Measurements from ENCODE around the gene SNTG2.

The SNTG2 gene

DNA sequence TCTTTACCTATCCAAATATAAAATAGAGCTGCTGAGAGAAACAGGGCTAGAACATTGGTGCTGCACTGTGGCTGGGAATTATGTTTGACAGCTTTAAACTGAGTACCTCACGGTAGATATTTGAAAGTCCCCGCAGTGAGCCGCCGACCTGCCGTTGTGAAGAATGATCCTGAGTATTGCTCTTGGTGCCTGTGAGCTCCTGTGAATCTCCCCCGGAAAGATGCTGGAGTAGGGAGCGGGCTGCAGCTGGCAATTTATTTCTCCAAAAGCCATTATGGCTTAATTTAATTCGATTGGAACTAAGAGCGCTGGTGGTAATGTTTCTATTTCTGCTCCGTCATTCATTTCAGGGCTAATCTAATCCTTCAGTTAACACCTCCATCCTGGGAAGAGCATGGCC lies 333.2 kb downstream of the SNTG2 start:
- DNase-seq (ENCODE audit: low read depth), result no peak
- H3K4me3 ChIP-seq (ENCODE audit: low read length), result no peak overlapping the region
- TF ChIP-seq, protein P1, sequence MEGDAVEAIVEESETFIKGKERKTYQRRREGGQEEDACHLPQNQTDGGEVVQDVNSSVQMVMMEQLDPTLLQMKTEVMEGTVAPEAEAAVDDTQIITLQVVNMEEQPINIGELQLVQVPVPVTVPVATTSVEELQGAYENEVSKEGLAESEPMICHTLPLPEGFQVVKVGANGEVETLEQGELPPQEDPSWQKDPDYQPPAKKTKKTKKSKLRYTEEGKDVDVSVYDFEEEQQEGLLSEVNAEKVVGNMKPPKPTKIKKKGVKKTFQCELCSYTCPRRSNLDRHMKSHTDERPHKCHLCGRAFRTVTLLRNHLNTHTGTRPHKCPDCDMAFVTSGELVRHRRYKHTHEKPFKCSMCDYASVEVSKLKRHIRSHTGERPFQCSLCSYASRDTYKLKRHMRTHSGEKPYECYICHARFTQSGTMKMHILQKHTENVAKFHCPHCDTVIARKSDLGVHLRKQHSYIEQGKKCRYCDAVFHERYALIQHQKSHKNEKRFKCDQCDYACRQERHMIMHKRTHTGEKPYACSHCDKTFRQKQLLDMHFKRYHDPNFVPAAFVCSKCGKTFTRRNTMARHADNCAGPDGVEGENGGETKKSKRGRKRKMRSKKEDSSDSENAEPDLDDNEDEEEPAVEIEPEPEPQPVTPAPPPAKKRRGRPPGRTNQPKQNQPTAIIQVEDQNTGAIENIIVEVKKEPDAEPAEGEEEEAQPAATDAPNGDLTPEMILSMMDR (IDR thresholded peaks at IDR 0.05; ENCODE audit: insufficient read depth, low read depth, low read length, missing control alignments), result no peak

DNA sequence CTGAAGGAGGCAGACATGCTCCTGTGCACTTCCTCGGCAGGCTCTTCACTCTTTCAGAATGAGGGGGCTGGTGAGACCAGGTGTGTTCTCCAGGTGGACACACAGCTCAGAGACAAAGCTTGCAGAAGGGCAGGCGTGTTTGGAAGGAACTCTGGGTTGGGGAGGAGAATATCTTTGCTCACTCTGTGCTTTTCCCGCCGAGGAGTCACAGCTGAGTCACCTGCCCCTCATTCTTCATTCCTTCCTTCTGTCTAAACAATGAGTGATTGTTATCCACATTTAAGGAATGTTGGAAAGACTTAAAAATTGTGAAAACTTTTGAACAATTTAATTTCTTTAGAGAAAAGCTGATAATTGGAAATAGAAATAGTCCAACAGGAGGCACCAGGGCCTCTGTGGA lies 336.3 kb downstream of the SNTG2 start:
- TF ChIP-seq, protein P1 (IDR thresholded peaks at IDR 0.05; ENCODE audit: insufficient read depth, low read depth, low read length, missing control alignments), result no peak
- H3K4me3 ChIP-seq (ENCODE audit: low read length), result no peak overlapping the region

DNA sequence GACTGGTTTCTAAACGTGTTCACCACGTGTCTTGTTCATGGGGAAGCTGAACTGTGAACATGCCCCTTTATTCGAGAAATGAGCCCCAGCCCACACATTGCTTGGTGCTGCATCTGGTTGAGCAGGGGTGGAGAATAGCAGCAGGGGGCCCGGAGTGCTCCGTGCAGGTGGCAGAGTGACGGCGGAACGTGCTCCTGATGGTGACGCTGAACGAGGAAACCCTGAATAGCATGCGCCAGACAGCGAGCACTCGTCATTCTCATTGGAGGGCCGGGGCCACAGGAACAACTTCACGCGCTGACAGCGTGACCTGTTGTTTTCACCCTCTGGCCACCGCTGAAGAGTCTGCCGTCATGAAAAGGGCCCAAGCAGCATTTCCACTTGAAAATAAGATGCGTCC lies 336.8 kb downstream of the SNTG2 start:
- H3K4me3 ChIP-seq (ENCODE audit: low read length), result no peak overlapping the region
- DNase-seq (ENCODE audit: low read depth), result no peak
- TF ChIP-seq, protein P1 (IDR thresholded peaks at IDR 0.05; ENCODE audit: insufficient read depth, low read depth, low read length, missing control alignments), result no peak

More for the DNA sequence above, 336.3 kb downstream of the SNTG2 start:
- DNase-seq (ENCODE audit: low read depth), result no peak

DNA sequence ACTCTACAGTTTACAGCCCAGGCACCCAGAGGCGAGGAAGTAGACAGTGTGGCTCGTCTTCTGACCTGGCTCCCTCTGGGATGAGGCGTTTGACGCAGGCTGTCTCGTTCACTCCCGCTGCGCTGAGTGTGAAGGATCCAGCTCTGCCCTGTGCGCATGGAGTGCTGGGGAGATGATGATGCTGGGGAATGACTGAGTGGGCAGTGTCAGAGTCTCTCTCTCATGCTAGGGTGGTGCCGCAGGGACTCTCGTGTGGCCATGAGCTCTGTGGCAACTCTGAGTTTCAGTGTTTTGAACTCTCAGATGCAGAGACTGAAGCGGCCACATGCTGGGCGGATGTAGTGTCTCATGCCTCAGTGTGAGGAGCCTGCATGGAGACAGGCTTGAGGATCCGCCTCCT lies 344.3 kb downstream of the SNTG2 start:
- no peak overlapping the region for H3K4me3 ChIP-seq (ENCODE audit: low read length)
- DNase-seq (ENCODE audit: low read depth), result no peak
- TF ChIP-seq, protein P1 (IDR thresholded peaks at IDR 0.05; ENCODE audit: insufficient read depth, low read depth, low read length, missing control alignments), result no peak

DNA sequence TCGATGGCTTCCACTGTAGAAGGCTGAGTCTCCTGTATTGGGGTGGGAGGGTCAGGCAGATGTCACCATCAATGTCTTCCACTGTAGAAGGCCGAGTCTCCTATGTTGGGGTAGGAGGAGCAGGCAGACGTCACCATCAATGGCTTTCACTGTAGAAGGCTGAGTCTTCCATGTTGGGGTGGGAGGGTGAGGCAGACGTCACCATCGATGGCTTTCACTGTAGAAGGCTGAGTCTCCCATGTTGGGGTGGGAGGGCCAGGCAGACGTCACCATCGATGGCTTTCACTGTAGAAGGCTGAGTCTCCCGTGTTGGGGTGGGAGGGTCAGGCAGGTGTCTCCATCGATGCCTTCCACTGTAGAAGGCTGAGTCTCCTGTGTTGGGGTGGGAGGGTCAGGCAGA lies 345.1 kb downstream of the SNTG2 start:
- H3K4me3 ChIP-seq (ENCODE audit: low read length), result no peak overlapping the region
- TF ChIP-seq, protein P1 (IDR thresholded peaks at IDR 0.05; ENCODE audit: insufficient read depth, low read depth, low read length, missing control alignments), result no peak

DNA sequence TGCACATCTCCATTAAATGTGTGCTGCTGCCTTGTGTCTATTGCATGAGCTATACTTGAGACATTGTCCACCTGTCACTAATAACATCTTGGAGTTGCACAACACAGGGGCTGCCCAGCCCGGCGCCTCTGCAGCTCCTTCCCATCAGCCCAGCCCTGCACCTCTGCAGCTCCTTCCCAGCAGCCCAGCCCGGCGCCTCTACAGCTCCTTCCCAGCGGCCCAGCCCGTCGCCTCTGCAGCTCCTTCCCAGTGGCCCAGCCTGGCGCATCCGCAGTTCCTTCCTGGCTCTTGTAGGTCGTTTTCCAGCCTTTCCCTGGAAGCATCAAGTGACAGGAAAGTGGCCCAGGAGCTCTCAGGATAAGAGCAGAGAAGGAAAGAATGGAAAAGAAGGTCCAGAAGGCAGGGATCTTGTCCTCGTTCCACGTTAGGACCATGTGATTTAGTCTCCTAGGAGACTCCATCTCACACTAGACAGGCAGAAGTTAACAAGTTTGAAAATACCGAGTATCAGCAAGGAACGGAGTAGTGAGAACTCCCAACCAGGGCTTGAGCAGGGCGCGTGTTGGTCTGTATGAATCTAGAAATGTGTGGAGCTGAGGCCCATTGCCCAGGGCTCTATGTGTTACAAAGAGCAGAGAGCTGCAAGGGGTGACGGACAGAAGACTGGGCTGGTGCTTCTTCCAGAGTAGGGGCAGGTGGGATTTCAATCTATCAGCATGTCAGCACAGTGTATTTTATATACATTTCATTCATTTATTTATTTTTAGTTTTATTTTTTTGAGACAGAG lies 346.9 kb downstream of the SNTG2 start:
- no peak for DNase-seq (ENCODE audit: low read depth)
- no peak overlapping the region for H3K4me3 ChIP-seq (ENCODE audit: low read length)
- TF ChIP-seq, protein P1 (IDR thresholded peaks at IDR 0.05; ENCODE audit: insufficient read depth, low read depth, low read length, missing control alignments), result no peak

More for the DNA sequence above, 345.1 kb downstream of the SNTG2 start:
- DNase-seq (ENCODE audit: low read depth), result no peak

DNA sequence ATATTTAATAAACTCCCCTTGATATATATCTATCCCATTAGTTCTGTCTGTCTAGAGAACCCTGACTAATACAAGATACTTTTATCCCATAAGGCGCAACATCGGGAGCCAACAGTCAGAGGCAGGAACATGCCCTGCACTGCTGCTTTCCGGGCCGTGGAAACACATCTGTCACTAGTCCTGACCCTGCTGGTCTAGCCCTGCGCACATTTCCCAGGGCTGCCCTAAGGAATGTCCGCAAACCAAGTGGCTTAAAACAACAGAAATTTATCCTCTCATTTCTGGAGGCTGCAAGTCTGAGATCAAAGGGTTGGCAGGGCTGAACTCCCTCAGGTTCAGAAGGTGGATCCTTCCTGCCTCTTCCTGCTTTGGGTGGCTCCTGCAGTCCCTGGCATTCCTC lies 348.4 kb downstream of the SNTG2 start:
- DNase-seq (ENCODE audit: low read depth), result no peak
- TF ChIP-seq, protein P1 (IDR thresholded peaks at IDR 0.05; ENCODE audit: insufficient read depth, low read depth, low read length, missing control alignments), result no peak
- H3K4me3 ChIP-seq (ENCODE audit: low read length), result no peak overlapping the region

Data from epithelial cell of esophagus (primary cell).